Left colon (tissue), 2 donors: ENCODE data around the gene SLC25A47. TPM values are rescaled to one million over a fixed set of nuclear protein-coding genes. Genes with fewer than 3 reads are reported as not detected.
"Not testable (repeated sequence)": the region's sequence is repeated elsewhere in the genome, so short reads cannot be mapped to it uniquely, and the experiment has no call there.

Source experiments
- ATAC-seq: fragments of 200-7000 bp; cut with Tn5 transposase; one replicate; pipeline ENCODE4 v1.9.1; 2020; ENCODE audit warnings: mild to moderate bottlenecking, moderate library complexity
- DNase-seq, 2 donors: peaks; one replicate each; pipeline ENCODE4 v3.0.0-alpha.2; 2020
- intact Hi-C, 2 donors: fragments of 100-400 bp; cut with DNase I in 1 of 2; cut with micrococcal nuclease in 1 of 2; formaldehyde crosslinking; loops; one replicate each; pipeline versions ENCODE4 v1.11.2 to v1.14.0; 2022; cut with DNase I, micrococcal nuclease
- total RNA-seq, 2 donors: library from RNA; stranded (reverse); fragmentation: NEBNext Ultra II Directional; extraction: Animal tissue kit (Norgen Biotek cat#: 25700); gene quantifications; one replicate each; pipeline ENCODE4 v1.2.1, GENCODE V29; 2021
- donor health status: DM: no; HTN: no; CAD: no.
- donor health status: DM: yes; HTN: yes; CAD: no.

SLC25A47 gene
- total RNA-seq, 2 donors from 2014 or later, result 0.28 TPM; not detected in 1

- DNase-seq (no peak), ATAC-seq (no peak)
- intact Hi-C loops, result no loop called here
These were observed 23.9 kb upstream of the SLC25A47 start for GRCh38 chr14:100299238-100299560.

- intact Hi-C loops, result no loop called here
- no peak for DNase-seq
- no peak for ATAC-seq
These were observed 20.5 kb upstream of the SLC25A47 start for GRCh38 chr14:100302616-100303015.

GRCh38 chr14:100303179-100303578 is 20.0 kb upstream of the SLC25A47 start:
- DNase-seq, result no peak
- intact Hi-C loops, result no loop called here
- ATAC-seq, result no peak

GRCh38 chr14:100303925-100304324 is 19.2 kb upstream of the SLC25A47 start:
- intact Hi-C loops, result no loop called here

GRCh38 chr14:100304825-100305323 is 18.3 kb upstream of the SLC25A47 start:
- intact Hi-C loops, result loop anchor here in 1 of 2 donors (5.0 kb wide), 1 partner anchor 72 kb away; the partner anchor contains the start of gene WDR25
- peak; percentile 42 for ATAC-seq
- DNase-seq, result peak; percentile 71 to 82

More at GRCh38 chr14:100303925-100304324, 19.2 kb upstream of the SLC25A47 start:
- no peak for ATAC-seq
- no peak for DNase-seq

- DNase-seq (peak in 1 of 2 donors; percentile 53), ATAC-seq (peak; percentile 26)
- intact Hi-C loops, result loop anchor here in 1 of 2 donors (5.0 kb wide), 1 partner anchor 72 kb away; the partner anchor contains the start of gene WDR25
These were observed 17.6 kb upstream of the SLC25A47 start for GRCh38 chr14:100305324-100306100.

- ATAC-seq (peak; percentile 86), DNase-seq (peak; percentile 81 to 90)
- intact Hi-C loops, result loop anchor here in 1 of 2 donors (5.0 kb wide), 1 partner anchor 71 kb away; the partner anchor contains the start of gene WDR25
These were observed 16.8 kb upstream of the SLC25A47 start, which contains the start of gene SLC25A29 for GRCh38 chr14:100306101-100306997. TSS of gene SLC25A29 (minus strand) at chr14:100306444. CDS start at chr14:100306232, 212 bp downstream.

GRCh38 chr14:100306998-100307765 is 16.0 kb upstream of the SLC25A47 start:
- intact Hi-C loops, result loop anchor here in 1 of 2 donors (5.0 kb wide), 1 partner anchor 70 kb away; the partner anchor contains the start of gene WDR25
- ATAC-seq (peak; percentile 38), DNase-seq (peak in 1 of 2 donors; percentile 53)

- no peak for ATAC-seq
- DNase-seq, result no peak
- intact Hi-C loops, result loop anchor here in 1 of 2 donors (5.0 kb wide), 1 partner anchor 69 kb away; the partner anchor contains the start of gene WDR25
These were observed 15.2 kb upstream of the SLC25A47 start for GRCh38 chr14:100307766-100308426.

- intact Hi-C loops, result loop anchor here in 1 of 2 donors (5.0 kb wide), 1 partner anchor 69 kb away; the partner anchor contains the start of gene WDR25
- not testable (repeated sequence) for DNase-seq, ATAC-seq
These were observed 14.7 kb upstream of the SLC25A47 start for GRCh38 chr14:100308427-100308792.

GRCh38 chr14:100309028-100309737 is 14.0 kb upstream of the SLC25A47 start:
- DNase-seq, result no peak
- intact Hi-C loops, result loop anchor here in 1 of 2 donors (5.0 kb wide), 1 partner anchor 68 kb away; the partner anchor contains the start of gene WDR25
- ATAC-seq, result no peak

- DNase-seq, intact Hi-C loops, ATAC-seq: not testable (repeated sequence)
These were observed 10.8 kb upstream of the SLC25A47 start for GRCh38 chr14:100312110-100312876.

GRCh38 chr14:100312877-100313400 is 10.2 kb upstream of the SLC25A47 start:
- intact Hi-C loops, result no loop called here
- DNase-seq (no peak), ATAC-seq (no peak)

GRCh38 chr14:100313464-100314230 is 9.5 kb upstream of the SLC25A47 start:
- intact Hi-C loops, result no loop called here
- ATAC-seq (peak; percentile 15), DNase-seq (no peak)

GRCh38 chr14:100314724-100315123 is 8.4 kb upstream of the SLC25A47 start:
- intact Hi-C loops, result no loop called here
- ATAC-seq, result peak; percentile 66
- DNase-seq, result no peak
